ENCODE results near the gene NACC1. TPM values are rescaled to one million over a fixed set of nuclear protein-coding genes. Genes with fewer than 3 reads are reported as not detected.

NACC1 gene
- total and polyA plus RNA-seq, 7 donors, result 11.9 to 63.4 (median 43.5) TPM

GRCh38 chr19:13092158-13092543 lies 25.9 kb upstream of the NACC1 start:
- no peak overlapping the region for H3K4me3 ChIP-seq
- ATAC-seq, result no peak
- H3K4me1 ChIP-seq, result peaks cover 25% of the 10 kb centered on the region

GRCh38 chr19:13092606-13093235 lies 25.3 kb upstream of the NACC1 start:
- Histone ChIP-seq H3K36me3 (ENCODE audit: insufficient read depth in 1 of 2, low read depth in 1 of 2) (peaks cover 0 to 58% of the 10 kb centered on the region in 2 donors), H3K27ac (peak overlapping the region; percentile 74), H3K27me3 (ENCODE audit: insufficient read depth in 3 of 3, low read length in 2 of 3) (no peaks in the 10 kb centered on the region), H3K4me1 (peaks cover 25% of the 10 kb centered on the region), H3K4me3 (no peak overlapping the region), H3K9me3 (no peaks in the 10 kb centered on the region)
- intact Hi-C loops (cut with DNase I), result loop anchor here (1.0 to 2.0 kb wide), 2 partner anchors 114 kb away; no protein-coding TSS in a partner anchor
- TF ChIP-seq CTCF (IDR thresholded peaks at IDR 0.05), result no peak
- peak in 1 of 4 donors; percentile 3 for ATAC-seq
- DNase-seq, result no peak
- WGBS, 3 donors, result 44 to 58% (median 44%) methylated on average over 14 of the region's 14 CpGs

More at GRCh38 chr19:13092158-13092543, 25.9 kb upstream of the NACC1 start:
- 56 to 68% (median 59%) methylated on average over 2 of the region's 2 CpGs for WGBS, 3 donors
- no peaks in the 10 kb centered on the region for H3K27me3 ChIP-seq (ENCODE audit: insufficient read depth in 3 of 3, low read length in 2 of 3)
- intact Hi-C loops (cut with DNase I), result loop anchor here in 1 of 2 donors (2.0 kb wide), 1 partner anchor 113 kb away; no protein-coding TSS in a partner anchor
- no peak for TF ChIP-seq CTCF (IDR thresholded peaks at IDR 0.05)
- peaks cover 0 to 64% of the 10 kb centered on the region in 2 donors for H3K36me3 ChIP-seq (ENCODE audit: insufficient read depth in 1 of 2, low read depth in 1 of 2)
- H3K9me3 ChIP-seq, result no peaks in the 10 kb centered on the region
- DNase-seq, result no peak
- H3K27ac ChIP-seq, result peak overlapping the region; percentile 74

- DNase-seq (peak; percentile 87 to 91), ATAC-seq (peak; percentile 76 to 83 (median 80))
- Histone ChIP-seq H3K27me3 (ENCODE audit: insufficient read depth in 3 of 3, low read length in 2 of 3) (no peaks in the 10 kb centered on the region), H3K9me3 (no peaks in the 10 kb centered on the region), H3K36me3 (ENCODE audit: insufficient read depth in 1 of 2, low read depth in 1 of 2) (peaks cover 0 to 53% of the 10 kb centered on the region in 2 donors), H3K4me1 (peaks cover 25% of the 10 kb centered on the region), H3K27ac (peak overlapping the region; percentile 74), H3K4me3 (no peak overlapping the region)
- WGBS, 3 donors, result 36 to 49% (median 36%) methylated on average over 12 of the region's 12 CpGs
- TF ChIP-seq CTCF (IDR thresholded peaks at IDR 0.05), result peak; percentile 99
- intact Hi-C loops (cut with DNase I), result loop anchor here (1.0 to 2.0 kb wide), 2 partner anchors 115 kb away; no protein-coding TSS in a partner anchor
Observed at GRCh38 chr19:13093407-13094105, 24.5 kb upstream of the NACC1 start.

GRCh38 chr19:13094106-13094504 lies 24.0 kb upstream of the NACC1 start:
- H3K9me3 ChIP-seq, result no peaks in the 10 kb centered on the region
- peak overlapping the region; percentile 74 for H3K27ac ChIP-seq
- no peak for DNase-seq
- intact Hi-C loops (cut with DNase I), result no loop called here
- TF ChIP-seq CTCF (IDR thresholded peaks at IDR 0.05), result no peak
- ATAC-seq, result no peak
- H3K27me3 ChIP-seq (ENCODE audit: insufficient read depth in 3 of 3, low read length in 2 of 3), result no peaks in the 10 kb centered on the region
- no peak overlapping the region for H3K4me3 ChIP-seq
- 36 to 52% (median 49%) methylated on average over 5 of the region's 5 CpGs for WGBS, 3 donors
- peaks cover 0 to 51% of the 10 kb centered on the region in 2 donors for H3K36me3 ChIP-seq (ENCODE audit: insufficient read depth in 1 of 2, low read depth in 1 of 2)
- H3K4me1 ChIP-seq, result peaks cover 29% of the 10 kb centered on the region

Measured in psoas muscle (tissue), 8 donors.